Thymus (tissue), 11 donors: ENCODE measurements around the gene PCNX1. TPM values are rescaled to one million over a fixed set of nuclear protein-coding genes. Genes with fewer than 3 reads are reported as not detected.
A peak's percentile ranks its signal among the peaks of the same experiment; 100 is the strongest.
"Not testable (repeated sequence)": the region's sequence is repeated elsewhere in the genome, so short reads cannot be mapped to it uniquely, and the experiment has no call there.

Experiments
- DNase-seq, 9 donors: peaks; one replicate each; pipeline ENCODE4 v3.0.0-alpha.2; 2013; ENCODE audit warnings: low spot score in 9 of 9, low read depth in 6 of 9, missing footprints in 1 of 9
- H3K27ac ChIP-seq, 2 donors: one replicate each; pipeline ENCODE4 v1.5.1; 2013; ENCODE audit warnings: control low read depth in 1 of 2, low read depth in 1 of 2, low read length in 1 of 2, mild to moderate bottlenecking in 1 of 2, moderate library complexity in 1 of 2
- H3K27me3 ChIP-seq, 2 donors: one replicate each; pipeline ENCODE4 v1.5.1; 2013; ENCODE audit warnings: low read length in 1 of 2; ENCODE audit not compliant: control insufficient read depth in 2 of 2, insufficient read depth in 1 of 2
- H3K36me3 ChIP-seq, 2 donors: one replicate each; pipeline ENCODE4 v1.5.1; 2013; ENCODE audit warnings: low read length in 1 of 2, mild to moderate bottlenecking in 1 of 2, moderate library complexity in 1 of 2; ENCODE audit not compliant: control insufficient read depth in 2 of 2, insufficient read depth in 2 of 2
- H3K4me1 ChIP-seq, 2 donors: one replicate each; pipeline ENCODE4 v1.5.1; 2013; ENCODE audit warnings: low read length in 2 of 2; ENCODE audit not compliant: control insufficient read depth in 2 of 2, insufficient read depth in 2 of 2
- H3K4me3 ChIP-seq, 2 donors: one replicate each; pipeline ENCODE4 v1.5.1; 2013; ENCODE audit warnings: low read length in 2 of 2, control low read depth in 1 of 2, mild to moderate bottlenecking in 1 of 2
- H3K9me3 ChIP-seq, 2 donors: one replicate each; pipeline ENCODE4 v1.5.1; 2013; ENCODE audit warnings: low read length in 1 of 2, mild to moderate bottlenecking in 1 of 2; ENCODE audit not compliant: control insufficient read depth in 2 of 2, insufficient read depth in 1 of 2
- WGBS: extraction: QIAGEN DNeasy Blood & Tissue Kit; methylation state at CpG from one replicate; pipeline ENCODE4 v1.1.7; 2013; 5-methylcytosine and 5-hydroxymethylcytosine counted together
- polyA plus RNA-seq: library from polyadenylated mRNA; stranded (reverse); fragments of 200-250 nt; gene quantifications from one replicate; pipeline ENCODE4 v1.2.3, GENCODE V29; 2013
- total RNA-seq: library from RNA; stranded (reverse); fragments of 120-200 nt; gene quantifications from one replicate; pipeline ENCODE4 v1.2.4, GENCODE V29; 2013
- donor health status: healthy.

Gene PCNX1
- total and polyA plus RNA-seq, 2 donors = 10.9 to 29.3 TPM

DNA sequence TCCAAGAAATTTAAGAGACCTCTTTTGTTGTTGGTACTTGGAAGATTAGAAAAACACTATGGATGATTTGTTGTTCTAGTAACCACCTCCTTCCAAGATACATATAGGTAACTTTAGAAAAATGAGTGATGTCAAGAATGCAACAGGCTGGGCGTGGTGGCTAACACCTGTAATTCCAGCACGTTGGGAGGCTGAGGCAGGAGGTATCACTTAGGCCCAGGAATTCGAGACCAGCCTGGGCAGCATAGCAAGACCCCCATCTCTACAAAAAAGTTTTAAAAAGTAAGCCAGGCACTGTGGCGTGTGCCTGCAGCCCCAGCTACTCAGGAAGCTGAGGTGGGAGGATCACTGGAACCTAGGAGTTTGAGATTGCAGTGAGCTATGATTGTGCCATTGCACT is 97.8 kb downstream of the PCNX1 start:
- H3K36me3 ChIP-seq = peaks cover 4 to 7% of the 10 kb centered on the region in 2 donors
- no peaks in the 10 kb centered on the region for H3K4me1 ChIP-seq
- DNase-seq = no peak
- no peak overlapping the region for H3K27ac ChIP-seq
- no peaks in the 10 kb centered on the region for H3K9me3 ChIP-seq
- no peaks in the 10 kb centered on the region for H3K27me3 ChIP-seq
- H3K4me3 ChIP-seq = no peak overlapping the region
- WGBS = 98% methylated on average over 4 of the region's 4 CpGs

DNA sequence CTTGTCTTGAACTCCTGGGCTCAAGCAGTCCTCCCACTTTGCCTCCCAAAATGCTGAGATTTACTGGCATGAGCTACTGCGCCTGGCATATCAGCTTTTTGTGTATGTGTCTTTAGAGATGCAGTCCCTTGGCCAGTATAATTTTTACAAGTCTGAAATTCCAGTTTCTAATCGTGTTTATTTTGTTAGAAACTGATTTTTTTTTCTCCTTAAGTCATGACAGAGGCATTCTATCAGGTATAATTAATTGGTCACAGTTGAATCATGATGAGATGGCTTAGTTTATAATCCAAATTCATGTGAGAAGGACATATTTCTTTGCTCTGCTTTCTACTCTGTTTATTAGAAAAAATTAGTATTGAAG is 98.9 kb downstream of the PCNX1 start:
- H3K27me3 ChIP-seq = no peaks in the 10 kb centered on the region
- no peak overlapping the region for H3K4me3 ChIP-seq
- DNase-seq = no peak
- 97% methylated on average over 2 of the region's 2 CpGs for WGBS
- H3K36me3 ChIP-seq = peaks cover 4 to 7% of the 10 kb centered on the region in 2 donors
- no peaks in the 10 kb centered on the region for H3K9me3 ChIP-seq
- no peaks in the 10 kb centered on the region for H3K4me1 ChIP-seq
- H3K27ac ChIP-seq = no peak overlapping the region

DNA sequence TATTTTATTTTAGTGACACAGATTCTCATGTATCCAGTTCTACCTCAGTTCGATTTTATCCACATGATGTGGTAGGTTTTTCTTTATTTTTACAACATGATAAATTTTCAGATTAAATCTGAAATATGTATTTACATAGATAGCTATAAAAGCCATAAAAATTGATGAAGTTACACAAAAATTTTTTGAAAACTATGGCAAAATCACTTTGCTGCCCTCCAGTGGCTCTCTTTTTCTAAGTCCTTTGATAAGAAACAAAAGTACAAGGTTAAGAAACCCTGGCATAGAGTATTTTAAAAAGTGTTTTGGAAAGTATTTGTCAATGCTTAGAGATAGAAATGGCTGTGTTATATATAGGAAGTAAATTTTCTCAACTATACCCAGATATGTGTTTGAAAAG is 104.2 kb downstream of the PCNX1 start:
- H3K4me1 ChIP-seq = no peaks in the 10 kb centered on the region
- H3K27me3 ChIP-seq = no peaks in the 10 kb centered on the region
- DNase-seq = peak in 1 of 9 donors; percentile 8
- no peak overlapping the region for H3K4me3 ChIP-seq
- H3K27ac ChIP-seq = no peak overlapping the region
- peaks cover 0 to 12% of the 10 kb centered on the region in 2 donors for H3K36me3 ChIP-seq
- H3K9me3 ChIP-seq = no peaks in the 10 kb centered on the region
- WGBS = 89% methylated on average over 1 of the region's 1 CpG

DNA sequence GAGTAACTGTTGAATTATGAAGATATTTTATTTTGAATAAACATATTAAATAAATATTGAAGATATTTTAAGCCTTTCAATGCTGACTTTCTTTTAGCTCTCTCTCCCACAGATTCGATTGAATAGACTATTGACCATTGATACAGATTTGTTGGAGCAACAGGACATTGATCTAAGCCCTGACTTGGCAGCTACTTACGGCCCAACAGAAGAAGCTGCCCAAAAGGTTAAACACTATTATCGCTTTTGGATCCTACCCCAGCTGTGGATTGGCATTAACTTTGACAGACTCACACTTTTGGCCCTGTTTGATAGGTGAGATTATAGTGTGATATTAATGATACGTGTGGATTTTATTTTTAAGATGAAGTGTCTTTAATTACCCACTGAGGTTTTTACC is 105.6 kb downstream of the PCNX1 start:
- DNase-seq = no peak
- Histone ChIP-seq H3K27ac (no peak overlapping the region), H3K9me3 (no peaks in the 10 kb centered on the region), H3K27me3 (no peaks in the 10 kb centered on the region), H3K4me3 (no peak overlapping the region), H3K36me3 (peaks cover 0 to 12% of the 10 kb centered on the region in 2 donors), H3K4me1 (no peaks in the 10 kb centered on the region)
- WGBS = 98% methylated on average over 4 of the region's 4 CpGs

DNA sequence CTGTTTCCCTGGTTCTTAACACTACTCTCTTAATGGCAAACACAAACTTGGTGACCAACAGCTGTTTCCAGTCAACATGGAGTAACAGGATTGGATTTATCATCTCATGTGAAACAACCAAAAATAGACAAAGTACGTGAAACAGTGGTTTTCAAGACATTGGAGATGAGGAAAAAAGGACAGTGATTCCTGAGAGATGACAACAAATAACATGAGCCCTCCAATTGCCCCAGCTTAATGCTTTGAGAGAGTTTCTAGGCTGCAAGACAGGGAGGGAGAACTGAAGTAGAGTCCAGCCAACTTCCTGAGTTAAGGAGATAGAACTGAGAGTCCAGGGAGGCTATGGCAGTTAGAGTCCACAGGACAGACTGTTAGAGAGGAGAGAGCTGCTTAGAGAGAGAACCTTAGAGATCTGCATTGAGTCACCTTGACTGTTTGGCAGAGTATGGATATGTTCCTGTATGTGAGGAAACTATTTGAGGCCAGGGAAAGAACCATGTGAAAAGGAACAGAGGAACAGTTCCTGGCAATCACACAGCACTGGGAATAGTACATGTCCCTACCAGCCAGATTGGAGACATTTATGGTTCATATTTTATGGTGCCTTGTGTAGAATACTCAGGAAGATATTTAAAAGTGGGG is 106.4 kb downstream of the PCNX1 start:
- H3K27me3 ChIP-seq = no peaks in the 10 kb centered on the region
- no peak for DNase-seq
- H3K4me3 ChIP-seq = no peak overlapping the region
- 48% methylated on average over 1 of the region's 1 CpG for WGBS
- no peaks in the 10 kb centered on the region for H3K9me3 ChIP-seq
- H3K27ac ChIP-seq = no peak overlapping the region
- peaks cover 0 to 12% of the 10 kb centered on the region in 2 donors for H3K36me3 ChIP-seq
- H3K4me1 ChIP-seq = no peaks in the 10 kb centered on the region

DNA sequence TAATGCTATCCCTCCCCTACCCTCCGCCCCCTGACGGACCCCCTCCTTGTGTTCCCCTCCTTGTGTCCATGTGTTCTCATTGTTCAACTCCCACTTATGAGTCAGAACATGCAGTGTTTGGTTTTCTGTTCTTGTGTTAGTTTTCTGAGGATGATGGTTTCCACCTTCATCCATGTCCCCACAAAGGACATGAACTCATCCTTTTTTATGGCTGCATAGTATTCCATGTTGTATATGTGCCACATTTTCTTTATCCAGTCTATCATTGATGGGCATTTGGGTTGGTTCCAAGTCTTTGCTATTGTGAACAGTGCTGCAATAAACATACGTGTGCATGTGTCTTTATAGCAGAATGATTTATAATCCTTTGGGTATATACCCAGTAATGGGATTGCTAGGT is 112.7 kb downstream of the PCNX1 start:
- 98% methylated on average over 2 of the region's 3 CpGs for WGBS
- DNase-seq = not testable (repeated sequence)

DNA sequence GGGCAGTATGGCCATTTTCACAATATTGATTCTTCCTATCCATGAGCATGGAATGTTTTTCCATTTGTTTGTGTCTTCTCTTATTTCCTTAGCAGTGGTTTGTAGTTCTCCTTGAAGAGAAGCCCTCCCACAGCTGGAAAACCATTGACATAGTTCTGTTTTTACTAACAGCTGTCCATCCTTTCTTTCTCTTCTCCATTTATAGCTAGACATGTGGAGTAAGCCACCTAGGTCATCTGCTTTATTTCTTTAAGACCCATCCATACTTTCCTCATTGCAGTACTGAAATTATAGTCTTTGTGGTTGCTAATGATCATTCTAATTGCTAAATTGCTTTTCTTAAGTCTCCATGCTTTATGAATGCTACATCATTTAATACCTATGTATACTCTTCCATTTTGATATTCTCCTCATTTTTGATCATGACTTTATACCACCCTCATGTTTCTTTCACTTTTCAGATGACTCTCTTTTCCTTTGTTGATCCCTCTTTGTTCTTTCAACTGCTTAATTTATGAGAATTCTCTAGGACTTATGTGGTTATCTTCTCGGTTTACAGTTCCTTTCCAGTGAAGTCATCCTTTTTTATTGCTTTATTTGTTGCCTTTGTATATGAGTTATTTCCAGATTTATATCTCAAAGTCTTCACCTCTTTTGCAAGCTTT is 114.2 kb downstream of the PCNX1 start:
- H3K9me3 ChIP-seq = no peaks in the 10 kb centered on the region
- no peak overlapping the region for H3K4me3 ChIP-seq
- DNase-seq = no peak
- no peaks in the 10 kb centered on the region for H3K27me3 ChIP-seq
- H3K27ac ChIP-seq = no peak overlapping the region
- WGBS = 44% methylated on average over 1 of the region's 1 CpG
- peaks cover 0 to 11% of the 10 kb centered on the region in 2 donors for H3K36me3 ChIP-seq
- no peaks in the 10 kb centered on the region for H3K4me1 ChIP-seq

More for the DNA sequence above, 112.7 kb downstream of the PCNX1 start:
- not testable (repeated sequence) for H3K27ac ChIP-seq, H3K9me3 ChIP-seq, H3K36me3 ChIP-seq, H3K4me1 ChIP-seq, H3K4me3 ChIP-seq, H3K27me3 ChIP-seq

DNA sequence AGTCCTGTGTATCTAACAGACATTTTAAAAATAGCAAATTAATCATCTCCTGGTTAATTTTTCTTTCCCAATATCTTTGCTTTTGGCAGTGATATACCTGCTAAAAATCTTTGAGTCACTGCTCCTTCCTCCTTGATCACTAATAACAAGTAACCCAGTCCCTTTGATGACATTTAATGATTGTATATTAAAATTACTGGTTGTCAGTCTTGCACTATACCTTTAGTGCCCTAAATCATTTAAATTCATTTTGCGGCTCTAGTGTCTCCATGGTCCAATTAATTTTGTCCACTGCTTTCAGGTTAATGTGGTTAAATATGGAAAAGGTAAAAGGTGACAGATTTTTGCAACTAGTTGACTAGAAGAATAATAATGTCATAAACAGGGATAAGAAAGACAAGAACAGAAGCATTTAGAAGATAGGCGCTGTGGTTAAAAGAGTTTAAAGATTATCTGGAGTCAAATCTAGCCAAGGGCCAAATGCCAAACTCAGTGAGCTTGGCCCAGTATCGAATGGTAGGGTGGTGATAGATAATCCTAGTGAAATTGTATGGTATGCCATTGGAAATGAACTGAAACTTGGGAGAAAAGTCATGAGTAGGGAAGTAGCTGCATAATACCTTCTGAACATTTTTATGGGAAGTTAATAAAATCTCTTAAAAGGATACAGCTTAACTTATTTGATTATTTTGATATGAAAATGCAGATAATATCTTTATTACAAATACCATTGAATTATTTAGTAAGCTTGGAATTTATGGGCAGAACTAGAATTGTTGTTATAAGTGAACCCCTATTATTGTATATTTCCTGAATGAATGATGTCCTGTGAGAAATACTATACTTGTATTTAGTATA is 115.0 kb downstream of the PCNX1 start:
- no peak for DNase-seq
- no peaks in the 10 kb centered on the region for H3K9me3 ChIP-seq
- H3K27ac ChIP-seq = no peak overlapping the region
- H3K4me1 ChIP-seq = no peaks in the 10 kb centered on the region
- WGBS = 99% methylated on average over 3 of the region's 3 CpGs
- no peaks in the 10 kb centered on the region for H3K27me3 ChIP-seq
- H3K36me3 ChIP-seq = peaks cover 0 to 11% of the 10 kb centered on the region in 2 donors
- H3K4me3 ChIP-seq = no peak overlapping the region

DNA sequence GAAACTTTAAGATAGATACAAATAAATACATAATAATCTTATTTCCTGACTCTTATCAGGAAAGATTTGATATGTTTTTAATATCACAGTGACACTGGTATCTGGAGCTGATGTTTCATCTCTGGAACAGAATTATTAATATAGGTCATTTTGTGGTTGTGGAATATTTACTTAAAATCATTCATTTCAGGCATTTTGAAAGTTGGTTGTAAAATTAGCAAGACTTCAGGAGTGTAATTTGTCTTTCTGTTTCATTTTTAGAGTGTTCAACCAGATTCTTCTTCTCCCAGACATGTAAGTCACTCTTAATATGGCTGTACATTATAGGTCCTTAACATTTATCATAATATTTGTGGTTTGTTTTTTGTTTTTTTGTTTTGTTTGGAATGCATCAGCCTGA is 115.7 kb downstream of the PCNX1 start:
- Histone ChIP-seq H3K36me3 (peaks cover 0 to 11% of the 10 kb centered on the region in 2 donors), H3K9me3 (no peaks in the 10 kb centered on the region), H3K27me3 (no peaks in the 10 kb centered on the region), H3K4me1 (no peaks in the 10 kb centered on the region), H3K4me3 (no peak overlapping the region), H3K27ac (no peak overlapping the region)
- DNase-seq = no peak
